GM18870 (cell line): ENCODE results near the gene ENTPD2.
"Not testable (repeated sequence)": the region's sequence is repeated elsewhere in the genome, so short reads cannot be mapped to it uniquely, and the experiment has no call there.

Experiments used
- ATAC-seq: cut with Tn5 transposase; IDR thresholded peaks from one replicate; pipeline ENCODE4 v1.9.1; 2021; ENCODE audit warnings: moderate library complexity; ENCODE audit not compliant: unreplicated experiment

The ENTPD2 gene

GRCh38 chr9:137004285-137004684 is 49.6 kb downstream of the ENTPD2 start:
- not testable (repeated sequence) for ATAC-seq

- no peak for ATAC-seq
These were observed 51.2 kb downstream of the ENTPD2 start for GRCh38 chr9:137002646-137003041.

- ATAC-seq: no peak
These were observed 51.8 kb downstream of the ENTPD2 start for GRCh38 chr9:137001857-137002645.

GRCh38 chr9:137000177-137000930 is 53.5 kb downstream of the ENTPD2 start:
- ATAC-seq: peak; percentile 72
